AG09319 (cell line): ENCODE data around the gene MAP4.

ENCODE experiments used
- DNase-seq: peaks from one replicate; pipeline ENCODE4 v3.0.0-alpha.2; 2010; ENCODE audit warnings: low read depth; ENCODE audit errors: extremely low read depth
- TF ChIP-seq, protein P1 (sequence below): IDR thresholded peaks from 2 replicates; pipeline ENCODE4 v1.5.1; 2011; ENCODE audit warnings: low read depth, mild to moderate bottlenecking, inconsistent platforms, low read length, moderate library complexity

Gene MAP4

DNA sequence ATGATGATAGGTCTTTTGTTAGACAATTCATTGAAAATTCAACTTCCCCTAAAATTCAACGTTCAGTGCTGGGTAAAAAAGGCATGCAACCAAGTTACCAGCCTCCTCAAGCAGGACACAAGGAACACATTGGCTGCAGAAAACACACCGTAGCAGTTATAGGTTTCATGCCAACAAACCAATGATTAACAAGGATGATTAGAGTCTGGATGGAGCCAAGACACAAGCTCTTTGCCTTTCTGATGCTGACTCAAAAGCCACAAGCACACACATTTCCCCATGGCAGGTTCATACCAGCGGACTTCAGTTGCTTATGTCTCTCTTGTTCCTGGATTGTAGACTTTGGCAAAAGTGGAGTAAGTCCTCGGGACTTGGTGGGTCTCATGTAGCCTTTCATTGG, 107.5 kb downstream of the MAP4 start:
- TF ChIP-seq, protein P1, sequence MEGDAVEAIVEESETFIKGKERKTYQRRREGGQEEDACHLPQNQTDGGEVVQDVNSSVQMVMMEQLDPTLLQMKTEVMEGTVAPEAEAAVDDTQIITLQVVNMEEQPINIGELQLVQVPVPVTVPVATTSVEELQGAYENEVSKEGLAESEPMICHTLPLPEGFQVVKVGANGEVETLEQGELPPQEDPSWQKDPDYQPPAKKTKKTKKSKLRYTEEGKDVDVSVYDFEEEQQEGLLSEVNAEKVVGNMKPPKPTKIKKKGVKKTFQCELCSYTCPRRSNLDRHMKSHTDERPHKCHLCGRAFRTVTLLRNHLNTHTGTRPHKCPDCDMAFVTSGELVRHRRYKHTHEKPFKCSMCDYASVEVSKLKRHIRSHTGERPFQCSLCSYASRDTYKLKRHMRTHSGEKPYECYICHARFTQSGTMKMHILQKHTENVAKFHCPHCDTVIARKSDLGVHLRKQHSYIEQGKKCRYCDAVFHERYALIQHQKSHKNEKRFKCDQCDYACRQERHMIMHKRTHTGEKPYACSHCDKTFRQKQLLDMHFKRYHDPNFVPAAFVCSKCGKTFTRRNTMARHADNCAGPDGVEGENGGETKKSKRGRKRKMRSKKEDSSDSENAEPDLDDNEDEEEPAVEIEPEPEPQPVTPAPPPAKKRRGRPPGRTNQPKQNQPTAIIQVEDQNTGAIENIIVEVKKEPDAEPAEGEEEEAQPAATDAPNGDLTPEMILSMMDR, result no peak
- no peak for DNase-seq

GRCh38 chr3:47907784-47908183, 108.4 kb downstream of the MAP4 start:
- DNase-seq, result no peak
- TF ChIP-seq, protein P1, result no peak

DNA sequence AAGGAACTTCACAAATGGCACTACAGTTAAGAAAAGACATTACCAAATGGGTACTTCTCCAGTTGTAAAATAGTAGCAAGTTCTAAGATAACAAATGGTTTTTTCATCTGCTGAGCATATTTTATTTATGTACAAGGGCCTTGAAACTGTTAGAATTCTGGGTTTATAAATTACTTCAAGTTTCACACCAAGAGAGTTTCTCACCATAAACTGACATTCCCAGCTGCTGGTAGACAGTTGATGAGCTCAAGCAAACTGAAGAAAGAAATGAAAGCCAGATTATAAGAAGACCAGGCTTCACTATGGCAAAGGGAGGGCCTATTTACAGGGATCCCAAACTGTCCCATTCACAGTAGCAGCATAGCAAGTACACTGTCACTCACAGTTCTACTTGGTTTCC, 113.5 kb downstream of the MAP4 start:
- no peak for DNase-seq
- TF ChIP-seq, protein P1, result no peak

DNA sequence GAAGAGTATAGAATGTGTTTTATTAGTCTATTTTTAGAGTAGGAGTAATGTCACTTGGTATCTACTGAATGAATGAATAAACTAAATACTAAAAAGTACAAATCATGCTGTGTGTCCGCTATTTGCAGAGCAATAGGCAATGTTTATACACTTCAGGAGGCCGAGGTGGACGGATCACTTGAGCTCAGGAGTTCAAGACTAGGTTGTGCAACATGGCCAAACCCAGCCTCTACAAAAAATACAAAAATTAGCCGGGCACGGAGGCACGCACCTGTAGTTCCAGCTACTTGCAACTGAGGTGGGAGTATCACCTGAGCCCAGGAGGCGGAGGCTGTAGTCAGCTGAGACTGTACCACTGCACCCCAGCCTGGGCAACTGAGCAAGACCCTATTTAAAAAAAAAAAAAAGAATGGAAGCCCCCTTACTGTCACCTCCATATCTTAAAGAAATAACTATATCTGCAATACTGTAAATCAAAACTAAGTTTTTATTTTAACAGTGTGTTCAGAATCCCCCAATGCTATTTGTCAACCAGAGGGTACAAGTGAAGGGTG, 114.9 kb downstream of the MAP4 start:
- TF ChIP-seq, protein P1, result no peak
- DNase-seq, result no peak

GRCh38 chr3:47899495-47900108, 116.6 kb downstream of the MAP4 start:
- no peak for DNase-seq

GRCh38 chr3:47897954-47898353, 118.3 kb downstream of the MAP4 start:
- DNase-seq, result no peak
- TF ChIP-seq, protein P1, result no peak

More at GRCh38 chr3:47899495-47900108, 116.6 kb downstream of the MAP4 start:
- TF ChIP-seq, protein P1, result no peak

DNA sequence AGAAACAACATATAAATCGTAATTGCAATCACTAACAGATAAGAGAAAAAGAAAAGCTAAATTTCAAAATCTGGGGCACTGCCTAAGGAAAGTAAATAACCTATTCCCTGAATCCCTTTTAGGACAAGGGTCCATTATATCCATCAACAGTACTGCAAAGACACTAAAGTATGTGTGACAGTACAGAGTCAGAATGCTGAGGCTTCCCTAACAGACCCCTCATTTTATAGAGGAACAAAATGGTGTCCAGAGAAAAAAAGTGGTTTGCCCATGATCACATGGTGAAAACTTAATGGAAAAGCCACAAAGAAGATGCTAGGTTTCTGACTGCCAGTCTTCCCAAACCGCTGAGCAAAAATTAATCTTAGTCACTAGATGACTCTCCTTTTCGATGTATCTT, 119.5 kb downstream of the MAP4 start:
- TF ChIP-seq, protein P1, result no peak
- DNase-seq, result no peak
